ENCODE data around the gene RAPGEF1. TPM values are rescaled to one million over a fixed set of nuclear protein-coding genes. Genes with fewer than 3 reads are reported as not detected.

RAPGEF1 gene
- total RNA-seq, 2 experiments from 2014 or later = 118 to 243 TPM

DNA sequence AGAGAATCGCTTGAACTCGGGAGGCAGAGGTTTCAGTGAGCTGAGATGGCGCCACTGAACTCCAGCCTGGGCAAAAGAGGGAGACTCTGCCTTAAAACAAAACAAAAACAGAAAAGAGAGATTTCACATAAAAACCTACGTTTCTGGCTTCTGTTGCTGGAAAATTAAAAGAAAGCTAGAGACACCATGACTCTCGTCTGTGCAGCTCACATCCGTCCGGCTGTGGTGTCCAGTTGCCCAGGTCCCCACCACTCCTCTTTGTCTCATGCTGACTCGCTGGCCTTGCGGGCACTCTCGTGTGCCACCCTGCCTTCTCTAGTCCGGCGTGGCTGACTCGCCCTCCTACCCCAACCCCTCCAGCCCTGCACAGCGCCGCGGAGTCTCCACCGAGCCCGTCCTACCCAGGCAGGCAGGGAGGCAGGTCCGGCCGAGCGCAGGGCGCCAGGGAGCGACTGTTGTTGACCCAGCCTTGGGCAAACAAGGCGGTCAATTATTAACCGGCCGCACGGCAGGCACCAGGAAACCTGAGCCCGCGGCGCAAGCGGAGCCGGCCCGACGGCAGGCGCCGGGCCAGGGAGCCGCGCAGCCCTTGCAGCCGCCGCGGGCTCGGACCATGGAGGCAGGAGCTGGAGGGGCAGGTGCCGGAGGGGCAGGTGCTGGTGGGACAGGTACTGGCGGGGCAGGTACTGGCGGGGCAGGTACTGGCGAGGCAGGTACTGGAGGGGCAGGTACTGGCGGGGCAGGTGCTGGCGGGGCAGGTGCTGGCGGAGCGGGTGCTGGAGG lies 194.7 kb downstream of the RAPGEF1 start, which contains the start of gene PRRT1B:
PRRT1B (plus strand) TSS at position 521 of the 783 bp plus-strand sequence; CDS start at position 614, 93 bp downstream.
- Histone ChIP-seq H3K9me3 (ENCODE audit: low read length) (peaks cover 9% of the 10 kb centered on the region; the same call in 1 of the 2 replicates), H3K4me2 (ENCODE audit: low read length) (no peak within 1 kb of the TSS), H2AFZ (ENCODE audit: low read length) (no peak within 1 kb of the TSS), H4K20me1 (ENCODE audit: insufficient read depth, low read length) (no peaks in the 10 kb centered on the region), H3K4me1 (ENCODE audit: insufficient read depth, low read length, poor library complexity, severe bottlenecking) (no peaks in the 10 kb centered on the region), H3K9me2 (ENCODE audit: insufficient read depth, low read length) (no peaks in the 10 kb centered on the region), H3K4me3 (ENCODE audit: low read depth, low read length, poor library complexity, severe bottlenecking) (no peak within 1 kb of the TSS), H3K79me2 (ENCODE audit: insufficient read depth, low read depth, low read length) (no peaks in the 10 kb centered on the region), H3K36me3 (ENCODE audit: insufficient read depth, low read length) (no peaks in the 10 kb centered on the region), H3K27ac (ENCODE audit: low read depth, low read length, poor library complexity, severe bottlenecking) (no peak within 1 kb of the TSS)
- CTCF ChIA-PET (ENCODE audit: unreplicated experiment) = no interaction called here
- no peak for DNase-seq (ENCODE audit: low spot score)
- no TSS peak for BruUV-seq (replicated peaks)
- POLR2A ChIA-PET = no interaction called here
- TF ChIP-seq EZH2phosphoT487 (IDR thresholded peaks at IDR 0.05; ENCODE audit: borderline replicate concordance, low read depth, low read length) = no peak
- TF ChIP-seq, protein P1, sequence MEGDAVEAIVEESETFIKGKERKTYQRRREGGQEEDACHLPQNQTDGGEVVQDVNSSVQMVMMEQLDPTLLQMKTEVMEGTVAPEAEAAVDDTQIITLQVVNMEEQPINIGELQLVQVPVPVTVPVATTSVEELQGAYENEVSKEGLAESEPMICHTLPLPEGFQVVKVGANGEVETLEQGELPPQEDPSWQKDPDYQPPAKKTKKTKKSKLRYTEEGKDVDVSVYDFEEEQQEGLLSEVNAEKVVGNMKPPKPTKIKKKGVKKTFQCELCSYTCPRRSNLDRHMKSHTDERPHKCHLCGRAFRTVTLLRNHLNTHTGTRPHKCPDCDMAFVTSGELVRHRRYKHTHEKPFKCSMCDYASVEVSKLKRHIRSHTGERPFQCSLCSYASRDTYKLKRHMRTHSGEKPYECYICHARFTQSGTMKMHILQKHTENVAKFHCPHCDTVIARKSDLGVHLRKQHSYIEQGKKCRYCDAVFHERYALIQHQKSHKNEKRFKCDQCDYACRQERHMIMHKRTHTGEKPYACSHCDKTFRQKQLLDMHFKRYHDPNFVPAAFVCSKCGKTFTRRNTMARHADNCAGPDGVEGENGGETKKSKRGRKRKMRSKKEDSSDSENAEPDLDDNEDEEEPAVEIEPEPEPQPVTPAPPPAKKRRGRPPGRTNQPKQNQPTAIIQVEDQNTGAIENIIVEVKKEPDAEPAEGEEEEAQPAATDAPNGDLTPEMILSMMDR (conservative IDR thresholded peaks at IDR 0.05; ENCODE audit: low read length) = no peak
- intact Hi-C loops (cut with micrococcal nuclease; ENCODE audit: unreplicated experiment) = no loop called here

DNA sequence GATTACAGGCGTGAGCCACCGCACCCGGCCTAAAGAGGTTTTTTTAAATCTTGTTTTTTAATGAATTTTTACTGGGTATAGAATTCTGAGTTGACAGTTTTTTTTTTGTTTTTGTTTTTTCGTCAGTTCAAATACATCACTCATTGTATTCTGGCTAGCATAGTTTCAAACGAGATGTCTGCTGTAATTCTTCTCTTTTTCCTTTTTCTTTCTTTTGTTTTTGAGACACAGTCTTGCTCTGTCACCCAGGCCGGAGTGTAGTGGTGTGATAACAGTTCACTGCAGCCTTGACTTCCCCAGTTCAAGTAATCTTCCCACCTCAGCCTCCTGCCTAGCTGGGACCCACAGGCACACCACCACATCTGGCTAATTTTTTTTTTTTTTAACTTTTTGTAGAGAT lies 196.7 kb downstream of the RAPGEF1 start:
- POLR2A ChIA-PET = no interaction called here
- H3K27ac ChIP-seq (ENCODE audit: low read depth, low read length, poor library complexity, severe bottlenecking) = no peak overlapping the region
- TF ChIP-seq, protein P1 (conservative IDR thresholded peaks at IDR 0.05; ENCODE audit: low read length) = no peak
- no peak for TF ChIP-seq EZH2phosphoT487 (IDR thresholded peaks at IDR 0.05; ENCODE audit: borderline replicate concordance, low read depth, low read length)
- H3K4me1 ChIP-seq (ENCODE audit: insufficient read depth, low read length, poor library complexity, severe bottlenecking) = no peaks in the 10 kb centered on the region
- CTCF ChIA-PET (ENCODE audit: unreplicated experiment) = no interaction called here
- H4K20me1 ChIP-seq (ENCODE audit: insufficient read depth, low read length) = no peaks in the 10 kb centered on the region
- no peaks in the 10 kb centered on the region for H3K9me2 ChIP-seq (ENCODE audit: insufficient read depth, low read length)
- no peak overlapping the region for H3K4me3 ChIP-seq (ENCODE audit: low read depth, low read length, poor library complexity, severe bottlenecking)
- BruUV-seq (replicated peaks) = no TSS peak
- H2AFZ ChIP-seq (ENCODE audit: low read length) = no peak overlapping the region
- H3K79me2 ChIP-seq (ENCODE audit: insufficient read depth, low read depth, low read length) = no peaks in the 10 kb centered on the region
- no peak overlapping the region for H3K4me2 ChIP-seq (ENCODE audit: low read length)
- H3K36me3 ChIP-seq (ENCODE audit: insufficient read depth, low read length) = no peaks in the 10 kb centered on the region
- no peak for DNase-seq (ENCODE audit: low spot score)
- H3K9me3 ChIP-seq (ENCODE audit: low read length) = peaks cover 9% of the 10 kb centered on the region; the same call in 1 of the 2 replicates
- intact Hi-C loops (cut with micrococcal nuclease; ENCODE audit: unreplicated experiment) = no loop called here
